DND-41 (cell line): ENCODE measurements around the gene RUNX2.

ENCODE experiments used
- ATAC-seq: fragments of 200-7000 bp; cut with Tn5 transposase; 3 replicates; pipeline ENCODE4 v1.9.1; 2021; ENCODE audit warnings: low read depth; ENCODE audit not compliant: insufficient read depth
- DNase-seq: peaks from one replicate; pipeline ENCODE4 v3.0.0-alpha.2; 2020
- H2AFZ ChIP-seq: 2 replicates; pipeline ENCODE4 v1.6.0; 2012; ENCODE audit warnings: low read depth, low read length
- H3K27ac ChIP-seq: 2 replicates; pipeline ENCODE4 v1.5.1; 2012; ENCODE audit warnings: low read length, inconsistent platforms
- H3K27me3 ChIP-seq: fragments of 200-600 bp; sonication (generic); 2 replicates; pipeline ENCODE4 v1.6.0; 2012; ENCODE audit warnings: low read length, mild to moderate bottlenecking, inconsistent platforms; ENCODE audit not compliant: insufficient read depth, poor library complexity
- H3K36me3 ChIP-seq: 2 replicates; pipeline ENCODE4 v1.5.1; 2012; ENCODE audit warnings: low read length, inconsistent platforms; ENCODE audit not compliant: insufficient read depth
- H3K4me1 ChIP-seq: 2 replicates; pipeline ENCODE4 v1.5.1; 2012; ENCODE audit warnings: mild to moderate bottlenecking, low read length; ENCODE audit not compliant: insufficient read depth
- H3K4me2 ChIP-seq: 2 replicates; pipeline ENCODE4 v1.6.0; 2012; ENCODE audit warnings: mild to moderate bottlenecking, moderate library complexity, low read length, inconsistent platforms; ENCODE audit not compliant: insufficient read depth
- H3K4me3 ChIP-seq, 2 experiments: fragments of 200-600 bp in 1 of 2; shearing (Covaris generic) in 1 of 2; 2 replicates each; pipeline ENCODE4 v1.5.1; 2012 to 2016; ENCODE audit warnings: inconsistent platforms in 2 of 2, low read length in 2 of 2, mild to moderate bottlenecking in 2 of 2, low read depth in 1 of 2, moderate library complexity in 1 of 2
- H3K79me2 ChIP-seq: 2 replicates; pipeline ENCODE4 v1.6.0; 2012; ENCODE audit warnings: low read length, inconsistent platforms; ENCODE audit not compliant: insufficient read depth
- H3K9ac ChIP-seq: 2 replicates; pipeline ENCODE4 v1.6.0; 2012; ENCODE audit warnings: low read depth, mild to moderate bottlenecking, inconsistent platforms, low read length, moderate library complexity
- H3K9me3 ChIP-seq: 2 replicates; pipeline ENCODE4 v1.5.1; 2012; ENCODE audit warnings: low read length, moderate library complexity, mild to moderate bottlenecking, inconsistent platforms; ENCODE audit not compliant: insufficient read depth, severe bottlenecking
- H4K20me1 ChIP-seq: 2 replicates; pipeline ENCODE4 v1.6.0; 2012; ENCODE audit warnings: low read length; ENCODE audit not compliant: insufficient read depth
- CTCF ChIP-seq: IDR thresholded peaks from 2 replicates; pipeline ENCODE4 v1.5.1; 2012; ENCODE audit warnings: borderline replicate concordance, low read length, moderate library complexity, mild to moderate bottlenecking; ENCODE audit not compliant: poor library complexity, severe bottlenecking; ENCODE audit errors: extremely low read depth
- EZH2 ChIP-seq: IDR thresholded peaks from 3 replicates; pipeline ENCODE4 v1.6.1; 2012; ENCODE audit warnings: borderline replicate concordance, low read depth, mild to moderate bottlenecking, moderate library complexity, low read length, inconsistent platforms; ENCODE audit not compliant: severe bottlenecking

RUNX2 gene

DNA sequence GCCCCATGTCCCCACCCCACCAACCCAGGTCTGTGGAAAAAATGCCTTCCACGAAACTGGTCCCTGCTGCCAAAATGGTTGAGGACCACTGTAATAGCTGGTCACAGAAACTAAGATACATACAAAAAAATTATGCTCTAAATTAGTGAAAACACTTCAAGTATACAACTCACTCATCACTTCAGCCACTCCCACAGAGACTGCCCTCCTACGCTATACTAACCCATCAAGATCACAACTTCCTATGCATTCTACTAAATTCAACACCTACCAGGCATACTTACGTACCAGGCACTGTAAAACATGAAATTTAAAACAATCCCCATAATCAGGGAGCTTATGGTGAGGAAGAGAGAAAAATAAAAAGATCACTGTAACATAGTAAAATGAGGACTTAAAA, 22.9 kb downstream of the RUNX2 start:
- Histone ChIP-seq H3K4me3 (no peak overlapping the region), H3K27ac (no peak overlapping the region), H2AFZ (no peak overlapping the region), H3K27me3 (no peaks in the 10 kb centered on the region), H4K20me1 (no peaks in the 10 kb centered on the region), H3K9ac (no peak overlapping the region), H3K79me2 (no peaks in the 10 kb centered on the region), H3K9me3 (no peaks in the 10 kb centered on the region), H3K4me2 (no peak overlapping the region), H3K4me1 (no peaks in the 10 kb centered on the region), H3K36me3 (peaks cover 6% of the 10 kb centered on the region; the same call in 1 of the 2 replicates)
- ATAC-seq (no peak), DNase-seq (no peak)
- TF ChIP-seq CTCF (no peak), EZH2 (no peak)

- Histone ChIP-seq H3K36me3 (peaks cover 6% of the 10 kb centered on the region; the same call in 1 of the 2 replicates), H3K9ac (no peak overlapping the region), H3K4me3 (no peak overlapping the region), H4K20me1 (no peaks in the 10 kb centered on the region), H3K4me2 (no peak overlapping the region), H3K27me3 (no peaks in the 10 kb centered on the region), H3K4me1 (no peaks in the 10 kb centered on the region), H3K27ac (no peak overlapping the region), H3K79me2 (no peaks in the 10 kb centered on the region), H3K9me3 (no peaks in the 10 kb centered on the region), H2AFZ (no peak overlapping the region)
- DNase-seq (no peak), ATAC-seq (no peak)
- TF ChIP-seq EZH2 (no peak), CTCF (no peak)
Observed at GRCh38 chr6:45351667-45352066, 23.5 kb downstream of the RUNX2 start.

- H3K36me3 ChIP-seq = peaks cover 6% of the 10 kb centered on the region; the same call in 1 of the 2 replicates
- no peaks in the 10 kb centered on the region for H4K20me1 ChIP-seq
- H3K9ac ChIP-seq = no peak overlapping the region
- DNase-seq = no peak
- H3K27me3 ChIP-seq = no peaks in the 10 kb centered on the region
- no peaks in the 10 kb centered on the region for H3K9me3 ChIP-seq
- no peaks in the 10 kb centered on the region for H3K4me1 ChIP-seq
- no peak overlapping the region for H3K4me3 ChIP-seq
- H3K79me2 ChIP-seq = no peaks in the 10 kb centered on the region
- ATAC-seq = no peak
- H3K4me2 ChIP-seq = no peak overlapping the region
- no peak overlapping the region for H3K27ac ChIP-seq
- H2AFZ ChIP-seq = no peak overlapping the region
- no peak for TF ChIP-seq EZH2
- TF ChIP-seq CTCF = no peak
Observed at GRCh38 chr6:45353654-45354053, 25.5 kb downstream of the RUNX2 start.

DNA sequence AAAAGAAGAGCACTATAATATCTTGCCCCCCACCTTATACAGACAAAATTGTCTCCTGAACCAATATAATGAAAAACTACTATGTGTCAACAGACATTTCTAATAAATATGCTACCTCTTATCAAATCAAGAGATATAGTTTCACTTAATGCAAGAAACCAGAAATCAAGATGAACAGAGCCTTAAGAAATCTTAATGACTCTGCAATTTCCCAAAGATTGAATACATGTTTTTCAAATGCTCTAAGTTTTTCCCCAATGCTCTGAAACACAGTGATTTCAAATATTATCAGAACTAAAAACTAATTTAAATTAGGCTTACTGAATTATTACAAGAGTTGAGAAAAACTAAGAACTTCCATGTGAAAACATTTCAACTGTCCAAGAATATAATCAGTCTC, 36.3 kb downstream of the RUNX2 start:
- no peaks in the 10 kb centered on the region for H3K27me3 ChIP-seq
- ATAC-seq (no peak), DNase-seq (no peak)
- H3K9me3 ChIP-seq = no peaks in the 10 kb centered on the region
- no peaks in the 10 kb centered on the region for H3K4me1 ChIP-seq
- no peak overlapping the region for H3K9ac ChIP-seq
- H3K4me3 ChIP-seq = no peak overlapping the region
- H3K36me3 ChIP-seq = no peaks in the 10 kb centered on the region
- no peak overlapping the region for H3K4me2 ChIP-seq
- H3K27ac ChIP-seq = no peak overlapping the region
- peaks cover 9% of the 10 kb centered on the region for H3K79me2 ChIP-seq
- no peak overlapping the region for H2AFZ ChIP-seq
- TF ChIP-seq EZH2 = no peak
- no peak for TF ChIP-seq CTCF
- H4K20me1 ChIP-seq = no peaks in the 10 kb centered on the region
